DMS53 (cell line): ENCODE measurements around the gene ACAP3.

ENCODE experiments used
- DNase-seq: peaks from one replicate; lab custom pipeline; 2025; lab: John Stamatoyannopoulos, UW

Gene ACAP3

DNA sequence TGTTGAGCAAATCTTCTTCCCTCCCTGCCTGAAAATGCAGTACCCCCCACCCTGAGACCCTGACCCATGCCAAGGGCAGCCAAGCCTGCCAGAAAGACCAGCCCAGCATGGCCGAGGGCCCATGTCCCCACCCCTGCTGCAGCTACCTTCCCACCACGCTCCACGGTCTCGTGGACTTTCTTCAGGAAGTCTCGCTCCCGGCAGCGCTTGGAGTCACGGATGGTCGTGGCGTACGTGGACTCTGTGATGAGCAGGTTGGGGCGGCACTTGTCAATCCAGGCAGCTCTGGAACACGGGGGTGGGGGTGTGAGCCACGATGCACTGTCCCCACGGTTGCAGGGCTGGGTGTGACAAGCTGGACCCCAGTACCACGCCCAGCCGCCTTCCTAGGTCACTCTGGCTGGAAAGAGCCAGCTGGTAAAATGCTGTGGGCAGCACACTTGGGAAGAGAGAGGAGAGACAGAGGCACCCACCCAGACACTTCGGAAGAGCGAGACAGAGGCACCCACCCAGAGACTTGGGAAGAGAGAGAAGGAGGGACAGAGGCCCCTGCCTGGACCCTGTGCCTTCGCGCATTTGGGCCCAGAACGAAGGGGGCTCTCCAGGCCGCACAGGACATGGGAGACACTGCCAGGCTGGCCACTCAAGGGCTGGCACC is 7.1 kb upstream of the ACAP3 start:
- no peak for DNase-seq

DNA sequence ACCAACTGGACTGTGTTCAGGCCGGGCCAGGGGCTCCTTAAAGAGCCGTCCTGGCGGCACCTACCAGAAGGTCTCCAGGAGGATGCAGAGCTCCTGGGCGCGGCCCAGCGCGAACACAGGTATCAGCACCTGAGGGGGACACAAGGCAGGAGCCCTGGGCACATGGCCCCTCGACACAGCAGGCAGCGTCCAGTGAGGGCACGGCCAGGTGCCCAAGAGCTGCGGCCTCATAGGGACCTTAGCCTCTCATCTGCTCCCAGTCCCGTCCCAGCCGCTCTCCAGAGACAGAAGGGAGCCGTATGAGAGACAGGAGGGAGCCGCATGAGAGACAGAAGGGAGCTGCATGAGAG is 6.5 kb upstream of the ACAP3 start:
- no peak for DNase-seq

DNA sequence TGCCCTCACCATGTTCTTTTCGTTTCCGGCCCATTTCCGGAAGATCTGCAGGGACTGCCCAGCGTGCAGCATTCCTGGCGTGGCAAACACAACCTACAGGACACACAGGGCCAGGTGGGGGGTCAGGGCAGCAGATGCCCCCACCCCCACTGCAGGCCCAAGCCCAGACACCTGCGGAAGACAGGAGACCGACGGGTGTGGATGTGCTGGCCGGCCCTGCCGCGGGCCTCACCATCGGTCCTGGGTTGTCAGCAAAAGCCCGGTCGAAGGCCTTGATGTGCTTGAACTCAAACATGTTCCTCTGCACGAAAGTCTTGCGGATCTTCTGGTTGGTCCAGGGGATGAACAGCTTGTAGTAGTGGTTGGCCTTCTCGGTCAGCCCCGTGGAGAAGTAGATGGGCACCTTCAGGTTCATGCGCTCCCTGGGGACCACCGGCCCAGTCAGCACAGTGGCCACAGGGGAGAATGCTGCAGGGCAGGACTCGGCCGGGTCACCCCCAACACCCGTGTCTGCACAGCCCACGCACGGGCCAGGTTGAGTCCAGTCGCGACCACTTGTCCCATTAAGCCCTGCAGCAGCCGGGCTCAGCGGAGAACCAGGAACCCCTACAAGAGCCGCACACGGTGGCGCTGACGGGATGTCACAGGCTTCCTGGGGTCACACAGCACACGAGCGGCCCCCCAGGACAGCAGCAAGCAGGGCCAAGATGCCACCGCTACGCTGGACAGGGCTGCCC is 5.9 kb upstream of the ACAP3 start:
- DNase-seq, result no peak

DNA sequence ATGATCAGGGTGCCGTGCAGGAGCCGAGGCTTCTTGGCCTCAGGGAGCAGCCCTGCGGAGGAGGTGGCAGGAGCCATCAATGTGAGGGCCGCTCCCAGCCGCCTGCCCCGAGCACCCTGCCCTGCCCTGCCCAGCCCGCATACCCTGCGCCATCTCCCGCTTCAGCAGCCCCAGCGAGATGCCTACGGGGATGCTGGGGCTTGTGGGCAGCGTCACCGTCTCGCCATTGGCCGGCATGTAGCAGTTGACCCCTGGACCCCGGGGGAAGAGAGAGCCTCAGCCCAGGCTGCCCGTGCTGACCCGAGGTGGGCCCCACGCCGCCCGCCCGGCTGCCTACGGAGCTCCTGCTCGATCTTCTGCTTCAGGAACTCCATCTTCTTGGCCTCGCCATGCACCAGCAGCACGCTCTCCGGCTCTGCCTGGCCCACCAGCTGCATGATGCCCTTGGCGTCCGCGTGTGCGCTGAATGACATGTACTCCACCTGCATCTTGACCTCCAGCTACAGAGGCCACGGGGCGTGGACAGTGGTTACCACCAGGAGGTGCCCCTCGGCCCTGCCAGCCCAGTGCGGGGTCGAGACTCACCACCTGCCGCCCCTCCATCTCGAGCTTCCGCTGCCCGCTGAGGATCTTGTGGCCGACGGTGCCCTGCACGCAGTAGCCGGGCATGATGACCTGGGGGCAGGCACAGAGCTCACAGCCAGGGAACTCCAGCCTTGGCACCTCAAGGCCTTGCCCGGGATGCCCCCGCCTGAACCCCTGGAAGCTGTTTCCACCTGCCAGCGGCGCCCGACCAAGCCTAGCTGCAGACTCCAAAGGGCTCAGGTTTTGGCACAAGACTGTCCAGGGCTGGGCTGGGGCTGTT is 5.0 kb upstream of the ACAP3 start:
- DNase-seq, result no peak

DNA sequence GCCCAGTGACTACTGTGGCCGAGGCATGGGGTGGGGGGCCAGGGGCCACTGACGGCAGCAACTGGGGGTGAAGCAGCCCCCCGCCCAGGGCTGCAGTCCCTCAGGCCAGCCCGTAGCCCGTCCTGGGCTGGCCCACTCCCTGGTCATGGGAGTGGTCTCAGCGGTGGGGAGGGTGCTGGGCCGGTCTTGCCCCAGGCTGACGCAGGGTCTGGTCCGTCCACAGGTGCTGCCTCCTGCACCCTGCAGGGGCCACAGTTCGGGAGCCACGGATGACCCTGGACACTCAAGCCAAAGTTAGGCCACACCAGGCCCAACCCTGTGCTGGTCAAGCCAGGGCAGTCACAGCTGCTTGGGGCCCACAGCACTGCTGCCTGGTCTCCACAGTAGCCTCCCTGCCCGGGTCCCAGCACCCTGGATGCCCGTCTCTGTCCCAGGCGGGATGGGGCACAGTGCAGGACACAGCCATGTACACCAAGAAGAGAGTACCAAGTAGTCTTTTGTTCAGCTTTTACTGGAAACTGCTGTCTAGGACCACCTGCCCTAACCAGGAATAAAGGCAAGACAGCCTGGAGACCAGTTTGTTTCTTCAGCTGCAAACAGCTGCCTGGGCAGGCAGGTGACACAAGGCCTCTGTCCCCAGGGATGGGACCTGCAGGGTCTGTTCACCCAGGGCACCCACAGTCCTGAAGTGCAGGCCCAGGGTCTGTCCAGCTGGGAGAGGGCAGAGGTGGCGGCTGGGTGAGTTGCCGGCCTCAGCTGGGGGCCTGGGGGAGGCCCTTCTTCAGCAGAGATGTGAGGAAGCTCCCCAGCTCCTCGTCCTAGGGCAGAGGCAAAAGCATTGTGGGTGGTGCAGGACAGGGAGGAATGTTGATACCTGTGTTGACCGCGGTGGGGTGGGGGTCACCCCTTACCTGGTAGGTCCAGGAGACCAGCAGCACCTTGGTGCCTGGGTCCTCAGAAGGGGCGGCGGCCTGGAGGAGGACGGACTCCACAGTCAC is 3.7 kb upstream of the ACAP3 start:
- DNase-seq, result peak; percentile 45

DNA sequence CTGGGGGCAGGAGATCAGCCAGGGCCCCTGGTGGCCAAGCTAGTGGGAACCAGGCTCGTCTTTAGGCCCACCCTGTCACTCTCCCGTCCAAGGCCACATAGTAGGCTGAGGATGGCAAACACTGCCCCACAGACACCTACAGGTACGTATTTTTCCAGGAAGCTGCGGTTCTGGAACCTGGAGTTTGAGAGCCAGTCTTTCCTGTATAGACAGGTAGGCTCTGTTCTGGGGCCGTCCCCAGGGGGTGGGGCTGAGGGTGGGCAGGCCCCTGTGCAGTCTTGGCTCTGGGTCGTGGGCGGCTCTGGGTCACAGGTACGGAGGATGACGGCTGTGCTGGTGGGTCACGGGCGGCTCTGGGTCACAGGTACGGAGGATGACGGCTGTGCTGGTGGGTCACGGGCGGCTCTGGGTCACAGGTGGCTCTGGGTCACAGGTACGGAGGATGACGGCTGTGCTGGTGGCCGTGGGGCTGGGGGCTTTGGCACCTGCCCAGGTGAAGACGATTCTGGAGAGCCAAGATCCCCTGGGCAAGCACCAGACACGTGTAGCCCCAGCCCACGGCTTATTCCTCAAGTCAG is 2.8 kb upstream of the ACAP3 start:
- DNase-seq, result peak; percentile 36

DNA sequence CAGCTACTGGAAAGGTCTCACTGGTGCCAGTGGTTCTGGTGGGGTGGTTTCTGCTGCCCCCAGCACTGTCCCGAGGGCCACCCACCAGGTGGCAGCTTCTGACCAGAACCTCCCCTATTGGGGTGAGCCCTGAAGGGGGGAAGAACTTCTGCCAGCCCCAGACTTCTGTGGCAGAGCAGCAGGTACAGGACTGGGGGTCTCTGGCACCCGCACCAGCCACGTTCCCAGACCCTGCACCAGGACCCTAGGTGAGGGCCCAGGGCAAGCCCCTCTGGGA is 2.3 kb upstream of the ACAP3 start:
- peak; percentile 47 for DNase-seq

DNA sequence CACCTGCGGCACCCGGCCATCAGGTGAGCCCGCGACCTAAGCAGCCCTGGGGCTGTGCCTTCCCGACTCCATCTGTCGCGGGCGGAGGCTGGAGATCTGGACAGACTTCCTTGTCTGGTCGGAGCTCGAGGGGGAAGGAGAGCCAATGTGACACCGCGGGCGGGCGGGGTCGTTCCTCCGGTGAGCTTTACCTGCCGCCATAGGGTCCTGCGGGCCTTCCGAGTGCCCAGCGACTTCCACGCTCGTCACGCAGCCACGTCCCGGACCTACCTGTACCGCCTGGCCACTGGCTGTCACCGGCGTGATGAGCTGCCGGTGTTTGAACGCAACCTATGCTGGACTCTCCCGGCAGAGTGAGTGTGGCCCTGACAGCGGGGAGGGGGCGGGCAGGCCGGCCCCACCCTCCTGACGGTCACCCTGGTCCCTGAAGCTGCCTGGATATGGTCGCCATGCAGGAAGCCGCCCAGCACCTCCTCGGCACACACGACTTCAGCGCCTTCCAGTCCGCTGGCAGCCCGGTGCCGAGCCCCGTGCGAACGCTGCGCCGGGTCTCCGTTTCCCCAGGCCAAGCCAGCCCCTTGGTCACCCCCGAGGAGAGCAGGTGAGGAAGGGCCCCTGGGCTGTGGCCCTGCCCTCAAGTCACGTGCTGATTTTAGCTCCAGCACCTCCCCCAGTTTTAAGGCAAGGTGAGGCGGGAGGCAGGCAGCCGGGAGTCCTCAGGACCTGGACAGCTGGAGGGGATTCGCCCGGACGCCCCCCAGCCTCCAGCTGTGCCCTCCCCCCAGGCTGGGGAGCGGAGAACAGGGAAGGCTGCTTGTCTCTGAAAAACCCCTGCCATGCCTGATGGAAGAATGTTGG is 1.8 kb upstream of the ACAP3 start:
- peak; percentile 86 for DNase-seq

DNA sequence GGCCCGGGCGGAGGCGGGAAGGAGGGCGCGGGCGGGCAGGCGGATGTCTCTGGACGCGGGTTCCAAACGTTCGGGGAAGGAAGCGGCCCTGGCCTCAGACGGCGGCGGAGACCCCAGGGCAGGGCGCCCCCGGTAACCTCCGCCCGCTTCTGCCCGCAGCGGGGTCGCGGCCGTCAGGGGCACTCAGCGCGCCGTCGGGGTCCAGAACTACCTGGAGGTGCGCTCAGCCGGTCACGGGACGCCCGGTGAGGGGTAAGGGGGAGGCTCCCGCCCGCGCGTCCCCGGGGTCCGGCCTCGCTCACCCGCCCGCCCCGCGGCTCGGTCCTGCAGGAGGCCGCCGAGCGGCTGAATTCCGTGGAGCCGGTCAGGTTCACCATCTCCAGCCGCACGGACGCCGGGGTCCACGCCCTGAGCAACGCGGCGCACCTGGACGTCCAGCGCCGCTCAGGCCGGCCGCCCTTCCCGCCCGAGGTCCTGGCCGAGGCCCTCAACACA is 1.1 kb upstream of the ACAP3 start:
- no peak for DNase-seq

DNA sequence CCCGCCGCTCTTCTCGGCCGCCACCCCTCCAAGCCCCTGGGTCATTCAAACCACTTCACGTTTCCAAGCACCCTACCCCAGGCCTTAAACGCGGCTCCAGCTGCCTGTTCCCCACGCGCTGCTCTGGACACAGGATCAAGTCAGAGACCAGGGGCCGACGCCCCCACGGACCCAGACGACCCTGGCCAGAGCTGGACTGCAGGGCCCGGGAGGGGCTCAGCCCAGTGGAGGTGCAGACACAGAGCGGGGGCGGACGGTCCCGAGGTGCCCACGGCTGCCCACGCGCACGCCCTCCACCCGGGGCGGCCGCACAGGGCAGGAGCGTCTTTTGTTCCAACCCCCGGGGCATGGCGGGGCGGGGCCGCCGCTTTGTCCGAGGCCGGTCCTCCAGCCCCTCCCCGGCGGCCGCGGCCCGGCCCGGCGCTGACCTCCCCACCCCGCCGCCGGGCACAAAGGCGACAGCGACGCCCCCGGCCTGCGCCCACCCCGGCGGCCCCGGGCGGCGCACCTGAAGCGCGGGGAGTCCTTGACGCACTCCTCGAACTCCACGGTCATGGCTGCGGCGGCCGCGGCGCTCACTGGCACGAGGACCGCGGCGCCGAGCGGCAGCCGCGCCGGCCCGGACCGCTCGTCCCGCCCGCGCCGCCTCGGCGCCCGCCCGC is 338 bp downstream of the ACAP3 start:
- DNase-seq, result peak; percentile 82

DNA sequence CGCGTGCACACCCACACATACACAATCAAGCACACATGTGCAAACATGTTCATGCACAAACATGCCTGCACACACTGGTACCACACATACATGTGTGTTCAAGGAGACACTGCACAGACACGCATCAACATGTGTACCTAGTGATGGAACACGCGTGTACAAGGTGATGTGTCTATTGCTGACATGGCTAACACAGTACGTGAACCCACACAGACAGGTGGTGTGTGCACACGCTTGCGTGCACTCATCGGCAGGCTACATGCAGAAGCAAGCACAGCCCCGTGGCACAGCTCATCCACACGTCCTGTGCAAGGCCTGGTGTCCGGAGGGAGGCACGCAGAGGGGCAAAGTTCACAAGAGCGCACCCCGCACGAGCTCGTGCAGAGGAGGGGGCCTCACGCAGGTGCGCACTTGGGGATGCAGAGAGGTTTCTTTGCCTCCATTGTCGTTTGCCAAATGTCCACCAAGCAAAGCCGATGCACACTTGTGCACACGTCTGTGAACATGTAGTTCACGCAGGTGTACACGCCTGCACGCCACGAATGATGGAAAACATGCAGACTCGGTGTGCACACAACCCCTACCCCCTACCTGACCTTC is 969 bp downstream of the ACAP3 start:
- peak; percentile 58 for DNase-seq

DNA sequence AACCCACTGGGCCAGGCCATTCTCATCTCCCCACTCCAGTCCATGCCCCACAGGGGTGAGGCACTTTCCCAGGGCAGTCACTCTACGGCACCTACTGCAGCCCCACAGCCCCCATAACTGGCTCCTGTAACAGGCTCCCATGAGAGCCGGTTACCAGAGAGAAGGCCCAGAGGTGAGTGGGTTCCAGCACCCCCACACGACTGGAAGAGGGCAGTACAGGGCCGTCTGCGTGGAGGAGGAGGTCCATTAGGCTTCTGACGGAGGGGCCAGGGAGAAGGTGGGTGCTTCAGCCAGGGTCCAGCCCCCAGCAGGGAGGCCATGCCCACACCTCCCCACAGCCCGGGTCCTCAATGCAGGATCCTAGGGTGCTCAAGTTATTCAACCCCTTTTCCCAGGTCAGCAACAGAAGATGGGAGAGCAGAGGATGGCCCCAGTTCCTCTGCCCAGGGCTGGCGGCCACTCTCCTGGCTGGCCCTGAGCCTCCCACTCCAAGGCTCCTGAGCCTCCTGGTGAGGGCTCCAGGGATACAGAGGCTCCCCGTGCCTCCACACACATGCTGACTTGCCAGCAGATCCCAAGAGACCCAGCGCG is 1.6 kb downstream of the ACAP3 start:
- peak; percentile 40 for DNase-seq

DNA sequence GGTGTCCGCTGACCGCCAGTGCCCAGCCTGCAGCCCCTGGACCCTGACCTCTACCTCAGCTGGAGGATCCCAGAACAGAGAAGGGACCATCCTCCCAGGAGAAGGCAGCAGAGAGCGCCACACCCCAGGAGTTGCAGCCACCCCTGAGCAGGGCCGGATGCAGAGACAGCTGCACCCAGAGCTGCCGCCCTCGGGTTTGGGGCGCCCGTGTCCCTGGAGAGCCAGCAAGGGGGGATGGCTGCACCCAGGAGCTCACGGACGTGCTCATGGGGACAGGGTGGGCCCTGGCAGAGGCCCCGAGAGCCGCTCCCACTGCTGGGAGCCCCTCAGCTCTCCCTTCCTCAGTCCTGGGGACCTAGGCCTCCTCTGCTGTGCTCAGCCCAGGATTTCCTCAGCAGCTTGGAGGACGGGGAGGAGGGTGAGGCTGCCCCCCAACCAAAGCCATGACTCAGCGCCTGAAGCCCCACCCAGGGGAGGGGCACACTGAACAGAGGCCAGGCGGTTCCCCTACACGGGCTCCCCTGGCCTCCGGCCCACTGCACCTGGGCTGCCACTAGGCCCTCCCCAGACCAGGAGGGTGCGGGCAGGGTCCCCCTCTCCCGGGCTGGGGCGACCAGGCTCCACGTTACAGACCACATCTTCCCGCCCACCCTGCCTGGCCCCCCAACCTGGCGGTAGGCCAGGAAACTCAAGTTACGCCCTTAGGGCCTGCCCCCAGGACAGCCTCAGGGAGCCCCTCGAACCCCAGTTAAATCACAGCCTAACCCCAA is 2.2 kb downstream of the ACAP3 start:
- DNase-seq, result peak; percentile 42

DNA sequence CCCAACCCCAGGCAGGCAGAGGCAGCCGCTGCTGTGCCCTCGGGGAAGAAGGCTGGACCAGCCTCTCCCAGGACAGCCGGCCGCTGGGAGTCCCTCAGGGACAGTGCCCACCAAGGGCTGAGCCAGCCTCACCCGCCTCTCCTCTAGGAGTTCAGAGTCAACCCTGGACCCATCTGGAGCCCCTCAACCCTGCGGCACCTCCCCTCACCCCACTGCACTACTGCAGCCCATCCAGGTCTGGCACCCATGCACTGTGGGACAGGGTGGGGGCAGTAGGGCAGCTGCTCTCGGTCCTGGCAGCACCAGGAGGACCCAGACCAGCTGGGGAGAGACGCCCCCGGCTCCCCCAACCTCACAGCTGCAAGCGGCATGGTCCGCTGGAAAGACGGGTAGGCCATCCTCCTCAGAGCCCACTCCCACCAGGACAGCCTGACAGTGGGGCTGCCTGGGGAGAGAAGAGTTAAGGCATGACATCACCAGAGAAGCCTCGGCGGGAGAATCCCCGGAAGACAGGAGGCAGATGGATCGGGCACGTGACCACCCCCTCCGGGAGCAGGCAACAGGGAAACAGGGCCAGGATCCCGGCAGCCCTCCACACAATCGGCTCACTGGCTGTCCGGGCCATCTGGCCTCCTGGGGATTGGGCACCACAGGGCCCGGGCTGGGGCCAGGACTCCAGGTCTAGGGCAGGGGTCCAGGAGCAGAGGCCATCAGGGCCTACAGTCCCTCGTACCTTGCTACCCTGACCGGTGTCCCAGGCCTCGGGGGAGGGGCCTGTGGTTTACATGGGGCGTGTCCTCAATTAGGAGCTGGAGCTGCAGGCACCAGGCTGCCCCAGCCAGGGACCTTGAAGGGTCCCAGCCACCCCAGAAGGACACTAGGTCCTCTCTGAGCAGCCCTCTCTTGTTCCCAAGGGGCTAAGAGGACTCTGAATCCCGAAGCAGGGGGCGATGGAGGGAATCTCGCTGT is 3.1 kb downstream of the ACAP3 start:
- peak; percentile 95 for DNase-seq

DNA sequence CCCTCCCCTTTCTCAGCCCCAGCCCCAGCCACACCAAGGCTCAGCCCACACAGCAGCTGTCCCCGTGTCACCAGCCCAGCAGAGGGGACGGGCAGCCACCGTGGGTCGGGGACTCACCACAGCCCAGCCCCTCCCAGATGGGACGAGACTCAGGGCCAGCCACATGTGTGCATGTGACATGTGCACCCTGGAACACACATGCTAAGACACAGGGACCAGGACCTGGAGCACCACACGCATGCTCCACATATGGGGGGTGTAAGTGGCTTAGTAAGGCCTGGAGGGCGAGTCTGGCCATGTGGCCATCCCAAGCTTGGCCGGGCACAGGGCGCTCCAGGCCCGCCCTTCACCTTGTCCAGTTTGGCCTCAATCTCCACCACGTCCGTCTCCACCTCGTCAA is 4.0 kb downstream of the ACAP3 start:
- DNase-seq, result no peak

DNA sequence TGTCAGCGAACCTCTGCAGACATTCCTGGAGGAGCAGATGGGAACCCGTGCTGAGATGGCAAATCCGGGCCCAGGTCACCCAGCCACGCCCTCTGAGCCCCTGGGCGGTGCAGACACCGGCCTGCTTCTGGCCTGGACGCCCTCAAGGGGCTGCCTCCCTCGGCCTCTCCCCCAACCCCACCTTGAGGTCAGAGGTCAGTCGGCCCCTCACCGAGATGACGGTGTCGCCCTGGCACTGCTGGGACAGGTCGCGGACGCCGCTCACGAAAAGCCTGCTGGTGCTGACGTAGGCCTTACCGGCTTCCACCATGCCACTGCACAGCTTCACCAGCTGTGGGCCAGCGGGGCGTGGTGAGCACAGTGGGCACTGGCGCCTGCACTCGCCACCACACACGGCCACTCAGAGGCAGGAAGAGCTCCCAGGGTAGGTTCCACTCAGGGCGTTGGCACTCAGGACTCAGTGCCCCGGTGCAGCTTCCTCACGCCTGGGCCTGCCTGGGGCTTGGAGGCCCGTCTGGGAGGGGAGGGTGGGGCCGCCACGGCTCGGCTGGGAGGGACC is 4.7 kb downstream of the ACAP3 start:
- DNase-seq, result peak; percentile 35

DNA sequence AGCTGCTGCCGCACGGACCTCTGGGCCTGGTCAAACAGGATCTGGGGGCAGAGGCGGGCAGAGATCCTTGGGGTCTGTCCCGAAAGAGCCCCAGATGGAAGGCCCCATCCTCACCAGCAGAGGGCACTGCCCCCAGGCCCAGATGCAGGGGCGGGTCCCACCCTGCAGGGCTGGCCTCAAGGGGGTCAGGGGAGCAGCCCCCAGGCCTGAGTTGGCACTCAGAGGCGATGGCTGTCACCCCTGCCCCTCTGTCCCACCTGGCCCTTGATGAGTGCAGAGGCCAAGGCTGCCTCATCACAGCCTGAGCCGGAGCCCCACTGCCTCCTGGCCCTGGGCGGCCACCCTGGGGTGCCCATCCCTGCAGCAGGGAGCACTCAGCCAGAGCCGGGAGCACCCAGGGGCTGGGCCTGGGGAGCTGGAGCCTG is 5.7 kb downstream of the ACAP3 start:
- DNase-seq, result no peak
